ENCODE data around the gene IL6.

DNA sequence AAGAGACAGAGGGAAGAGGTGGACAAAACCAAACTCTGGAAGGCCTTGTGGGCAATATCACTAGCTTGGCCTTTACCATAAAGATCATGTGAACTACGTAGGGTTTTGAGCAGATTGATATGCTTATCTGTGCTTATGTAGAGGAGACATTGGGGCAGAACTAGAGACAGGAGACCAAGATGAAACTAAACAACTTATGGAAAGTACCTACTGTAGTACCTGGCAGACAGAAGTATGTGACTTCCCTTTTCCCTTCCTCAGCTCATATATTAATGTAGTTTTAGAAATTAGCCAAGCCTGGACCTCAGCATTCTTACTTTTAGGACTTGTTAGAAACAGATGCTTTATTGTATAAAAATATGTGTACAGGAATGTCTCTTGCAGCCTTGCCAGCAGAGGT, 14.0 kb upstream of the IL6 start:
- no peak for TF ChIP-seq CTCF (IDR thresholded peaks at IDR 0.05)
- TF ChIP-seq EZH2 (IDR thresholded peaks at IDR 0.05; ENCODE audit: borderline replicate concordance, insufficient read depth, low read depth, low read length, poor library complexity, severe bottlenecking): no peak

Data from B cell (primary cell).